ENCODE measurements around the gene HAUS8. TPM values are rescaled to one million over a fixed set of nuclear protein-coding genes. Genes with fewer than 3 reads are reported as not detected.

The HAUS8 gene
- total and polyA plus RNA-seq, 9 of the 15 experiments (the other 6 are each of a cell fraction or from before 2014, with no cell fraction given): 20.5 to 53.2 (median 36.0) TPM

DNA sequence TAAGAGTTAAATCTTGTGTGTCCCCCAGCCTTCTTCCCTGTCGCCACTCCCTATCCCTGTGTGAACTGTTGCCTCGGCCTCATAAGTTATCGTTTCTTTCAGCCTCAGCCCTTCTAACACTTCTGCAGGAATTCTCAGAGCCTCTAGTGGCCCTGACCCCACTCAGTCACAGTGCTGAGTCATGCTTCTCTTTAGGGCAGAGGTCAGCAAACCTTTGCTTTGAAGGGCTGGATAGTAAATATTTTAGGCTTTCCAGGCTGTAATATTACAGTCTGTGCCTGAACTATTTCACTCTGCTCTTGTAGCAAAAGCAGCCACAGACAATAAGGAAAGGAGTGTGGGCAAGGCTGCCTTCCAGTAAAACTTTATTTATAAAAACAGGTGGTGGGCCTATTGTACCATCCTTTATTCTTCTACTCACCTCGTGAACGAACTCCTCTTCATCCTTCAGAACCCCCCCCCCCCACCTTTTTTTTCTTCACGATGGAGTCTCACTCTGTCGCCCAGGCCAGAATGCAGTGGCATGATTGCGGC is 22.4 kb upstream of the HAUS8 start (continued):
- TF ChIP-seq FOXP1 (CRISPR knock-in tag; IDR thresholded peaks at IDR 0.05) (no peak), ZNF77 (CRISPR knock-in tag; IDR thresholded peaks at IDR 0.05) (no peak), FOXJ3 (CRISPR knock-in tag; IDR thresholded peaks at IDR 0.05) (no peak), ARID1B (IDR thresholded peaks at IDR 0.05) (peak; percentile 58; the same call in 1 of the 2 replicates), DIDO1 (tag; IDR thresholded peaks at IDR 0.05; ENCODE audit: low read depth) (no peak), RCOR1 (IDR thresholded peaks at IDR 0.05; ENCODE audit: borderline replicate concordance in 1 of 2, low read depth in 2 of 2, low read length in 2 of 2) (peak in 1 of 2 experiments; percentile 65; a peak in 1 of 4 replicates), SNIP1 (IDR thresholded peaks at IDR 0.05; ENCODE audit: low read depth) (no peak), DACH1 (IDR thresholded peaks at IDR 0.05; ENCODE audit: partially characterized antibody) (no peak), CXXC5 (CRISPR knock-in tag; IDR thresholded peaks at IDR 0.05) (peak; percentile 21; the same call in 1 of the 2 replicates), BACH1 (tag; IDR thresholded peaks at IDR 0.05) (peak; percentile 98), CBX5 (IDR thresholded peaks at IDR 0.05; ENCODE audit: borderline replicate concordance, low read depth) (no peak), NFE2 (IDR thresholded peaks at IDR 0.05; ENCODE audit: low read depth) (peak; percentile 98), NFIX (CRISPR knock-in tag; IDR thresholded peaks at IDR 0.05; ENCODE audit: low read depth) (no peak), HDAC2 (IDR thresholded peaks at IDR 0.05) (peak; percentile 29; the same call in 1 of the 2 replicates), BRD4 (IDR thresholded peaks at IDR 0.05) (no peak), HDAC6 (IDR thresholded peaks at IDR 0.05; ENCODE audit: low read depth, low read length) (no peak)
- TF ChIP-seq, protein P1, sequence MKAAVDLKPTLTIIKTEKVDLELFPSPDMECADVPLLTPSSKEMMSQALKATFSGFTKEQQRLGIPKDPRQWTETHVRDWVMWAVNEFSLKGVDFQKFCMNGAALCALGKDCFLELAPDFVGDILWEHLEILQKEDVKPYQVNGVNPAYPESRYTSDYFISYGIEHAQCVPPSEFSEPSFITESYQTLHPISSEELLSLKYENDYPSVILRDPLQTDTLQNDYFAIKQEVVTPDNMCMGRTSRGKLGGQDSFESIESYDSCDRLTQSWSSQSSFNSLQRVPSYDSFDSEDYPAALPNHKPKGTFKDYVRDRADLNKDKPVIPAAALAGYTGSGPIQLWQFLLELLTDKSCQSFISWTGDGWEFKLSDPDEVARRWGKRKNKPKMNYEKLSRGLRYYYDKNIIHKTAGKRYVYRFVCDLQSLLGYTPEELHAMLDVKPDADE (conservative IDR thresholded peaks at IDR 0.05; ENCODE audit: control insufficient read depth, low read depth, low read length): no peak
- TF ChIP-seq, protein P2, sequence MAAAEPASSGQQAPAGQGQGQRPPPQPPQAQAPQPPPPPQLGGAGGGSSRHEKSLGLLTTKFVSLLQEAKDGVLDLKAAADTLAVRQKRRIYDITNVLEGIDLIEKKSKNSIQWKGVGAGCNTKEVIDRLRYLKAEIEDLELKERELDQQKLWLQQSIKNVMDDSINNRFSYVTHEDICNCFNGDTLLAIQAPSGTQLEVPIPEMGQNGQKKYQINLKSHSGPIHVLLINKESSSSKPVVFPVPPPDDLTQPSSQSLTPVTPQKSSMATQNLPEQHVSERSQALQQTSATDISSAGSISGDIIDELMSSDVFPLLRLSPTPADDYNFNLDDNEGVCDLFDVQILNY (CRISPR knock-in tag; IDR thresholded peaks at IDR 0.05): no peak
- TF ChIP-seq, protein P3, sequence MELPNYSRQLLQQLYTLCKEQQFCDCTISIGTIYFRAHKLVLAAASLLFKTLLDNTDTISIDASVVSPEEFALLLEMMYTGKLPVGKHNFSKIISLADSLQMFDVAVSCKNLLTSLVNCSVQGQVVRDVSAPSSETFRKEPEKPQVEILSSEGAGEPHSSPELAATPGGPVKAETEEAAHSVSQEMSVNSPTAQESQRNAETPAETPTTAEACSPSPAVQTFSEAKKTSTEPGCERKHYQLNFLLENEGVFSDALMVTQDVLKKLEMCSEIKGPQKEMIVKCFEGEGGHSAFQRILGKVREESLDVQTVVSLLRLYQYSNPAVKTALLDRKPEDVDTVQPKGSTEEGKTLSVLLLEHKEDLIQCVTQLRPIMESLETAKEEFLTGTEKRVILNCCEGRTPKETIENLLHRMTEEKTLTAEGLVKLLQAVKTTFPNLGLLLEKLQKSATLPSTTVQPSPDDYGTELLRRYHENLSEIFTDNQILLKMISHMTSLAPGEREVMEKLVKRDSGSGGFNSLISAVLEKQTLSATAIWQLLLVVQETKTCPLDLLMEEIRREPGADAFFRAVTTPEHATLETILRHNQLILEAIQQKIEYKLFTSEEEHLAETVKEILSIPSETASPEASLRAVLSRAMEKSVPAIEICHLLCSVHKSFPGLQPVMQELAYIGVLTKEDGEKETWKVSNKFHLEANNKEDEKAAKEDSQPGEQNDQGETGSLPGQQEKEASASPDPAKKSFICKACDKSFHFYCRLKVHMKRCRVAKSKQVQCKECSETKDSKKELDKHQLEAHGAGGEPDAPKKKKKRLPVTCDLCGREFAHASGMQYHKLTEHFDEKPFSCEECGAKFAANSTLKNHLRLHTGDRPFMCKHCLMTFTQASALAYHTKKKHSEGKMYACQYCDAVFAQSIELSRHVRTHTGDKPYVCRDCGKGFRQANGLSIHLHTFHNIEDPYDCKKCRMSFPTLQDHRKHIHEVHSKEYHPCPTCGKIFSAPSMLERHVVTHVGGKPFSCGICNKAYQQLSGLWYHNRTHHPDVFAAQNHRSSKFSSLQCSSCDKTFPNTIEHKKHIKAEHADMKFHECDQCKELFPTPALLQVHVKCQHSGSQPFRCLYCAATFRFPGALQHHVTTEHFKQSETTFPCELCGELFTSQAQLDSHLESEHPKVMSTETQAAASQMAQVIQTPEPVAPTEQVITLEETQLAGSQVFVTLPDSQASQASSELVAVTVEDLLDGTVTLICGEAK (IDR thresholded peaks at IDR 0.05): peak; percentile 86
- TF ChIP-seq, protein P3 (CRISPR knock-in tag; IDR thresholded peaks at IDR 0.05): no peak
